Neuron (in vitro differentiated cells): ENCODE measurements around the gene RAD51B.

Source experiments
- H2AFZ ChIP-seq: one replicate; pipeline ENCODE4 v1.6.1; 2013; ENCODE audit warnings: low read depth, mild to moderate bottlenecking, inconsistent platforms, low read length, moderate library complexity
- H3K27me3 ChIP-seq: one replicate; pipeline ENCODE4 v1.6.1; 2013; ENCODE audit warnings: low read length; ENCODE audit not compliant: insufficient read depth
- H3K36me3 ChIP-seq: one replicate; pipeline ENCODE4 v1.6.1; 2013; ENCODE audit warnings: low read length; ENCODE audit not compliant: insufficient read depth
- H3K4me1 ChIP-seq: one replicate; pipeline ENCODE4 v1.6.1; 2013; ENCODE audit warnings: low read length; ENCODE audit not compliant: insufficient read depth
- H3K4me3 ChIP-seq: 2 replicates; pipeline ENCODE4 v1.5.1; 2013; ENCODE audit warnings: mild to moderate bottlenecking, low read length, moderate library complexity
- H3K9me3 ChIP-seq: one replicate; pipeline ENCODE4 v1.6.1; 2013; ENCODE audit warnings: low read length

The RAD51B gene

GRCh38 chr14:68131907-68132306 is 312.3 kb downstream of the RAD51B start:
- Histone ChIP-seq H3K36me3 (no peaks in the 10 kb centered on the region), H3K4me3 (no peak overlapping the region), H3K27me3 (no peaks in the 10 kb centered on the region), H2AFZ (no peak overlapping the region), H3K9me3 (peaks cover 3% of the 10 kb centered on the region), H3K4me1 (peaks cover 2% of the 10 kb centered on the region)

- H3K36me3 ChIP-seq, result no peaks in the 10 kb centered on the region
- H3K9me3 ChIP-seq, result peaks cover 3% of the 10 kb centered on the region
- peaks cover 9% of the 10 kb centered on the region for H3K4me1 ChIP-seq
- H3K27me3 ChIP-seq, result no peaks in the 10 kb centered on the region
- H2AFZ ChIP-seq, result no peak overlapping the region
- no peak overlapping the region for H3K4me3 ChIP-seq
Observed at GRCh38 chr14:68132563-68133121, 313.1 kb downstream of the RAD51B start.

- Histone ChIP-seq H3K4me3 (no peak overlapping the region), H2AFZ (no peak overlapping the region), H3K36me3 (no peaks in the 10 kb centered on the region), H3K9me3 (peaks cover 3% of the 10 kb centered on the region), H3K27me3 (no peaks in the 10 kb centered on the region), H3K4me1 (peaks cover 20% of the 10 kb centered on the region)
Observed at GRCh38 chr14:68133856-68134255, 314.3 kb downstream of the RAD51B start.

GRCh38 chr14:68135028-68135427 is 315.4 kb downstream of the RAD51B start:
- H3K9me3 ChIP-seq, result peaks cover 3% of the 10 kb centered on the region
- peaks cover 30% of the 10 kb centered on the region for H3K4me1 ChIP-seq
- no peak overlapping the region for H3K4me3 ChIP-seq
- no peak overlapping the region for H2AFZ ChIP-seq
- H3K36me3 ChIP-seq, result no peaks in the 10 kb centered on the region
- H3K27me3 ChIP-seq, result no peaks in the 10 kb centered on the region

GRCh38 chr14:68135566-68135965 is 316.0 kb downstream of the RAD51B start:
- no peak overlapping the region for H3K4me3 ChIP-seq
- H3K9me3 ChIP-seq, result peaks cover 3% of the 10 kb centered on the region
- H3K36me3 ChIP-seq, result no peaks in the 10 kb centered on the region
- H2AFZ ChIP-seq, result no peak overlapping the region
- H3K4me1 ChIP-seq, result peaks cover 36% of the 10 kb centered on the region
- H3K27me3 ChIP-seq, result no peaks in the 10 kb centered on the region

- Histone ChIP-seq H3K4me1 (peaks cover 36% of the 10 kb centered on the region), H2AFZ (peak overlapping the region; percentile 30), H3K27me3 (no peaks in the 10 kb centered on the region), H3K36me3 (no peaks in the 10 kb centered on the region), H3K4me3 (peak overlapping the region; percentile 6), H3K9me3 (peaks cover 3% of the 10 kb centered on the region)
Observed at GRCh38 chr14:68137704-68138619, 318.4 kb downstream of the RAD51B start.

- Histone ChIP-seq H3K4me1 (peaks cover 36% of the 10 kb centered on the region), H3K9me3 (no peaks in the 10 kb centered on the region), H2AFZ (no peak overlapping the region), H3K27me3 (no peaks in the 10 kb centered on the region), H3K4me3 (no peak overlapping the region), H3K36me3 (no peaks in the 10 kb centered on the region)
Observed at GRCh38 chr14:68139431-68140075, 320.0 kb downstream of the RAD51B start.

- H2AFZ ChIP-seq, result no peak overlapping the region
- H3K9me3 ChIP-seq, result no peaks in the 10 kb centered on the region
- no peak overlapping the region for H3K4me3 ChIP-seq
- peaks cover 36% of the 10 kb centered on the region for H3K4me1 ChIP-seq
- H3K36me3 ChIP-seq, result no peaks in the 10 kb centered on the region
- no peaks in the 10 kb centered on the region for H3K27me3 ChIP-seq
Observed at GRCh38 chr14:68140076-68140741, 320.6 kb downstream of the RAD51B start.

- no peaks in the 10 kb centered on the region for H3K36me3 ChIP-seq
- no peak overlapping the region for H2AFZ ChIP-seq
- no peaks in the 10 kb centered on the region for H3K9me3 ChIP-seq
- H3K4me3 ChIP-seq, result no peak overlapping the region
- H3K27me3 ChIP-seq, result no peaks in the 10 kb centered on the region
- H3K4me1 ChIP-seq, result peaks cover 36% of the 10 kb centered on the region
Observed at GRCh38 chr14:68140806-68141205, 321.2 kb downstream of the RAD51B start.

- H2AFZ ChIP-seq, result no peak overlapping the region
- H3K4me3 ChIP-seq, result no peak overlapping the region
- H3K4me1 ChIP-seq, result peaks cover 36% of the 10 kb centered on the region
- H3K27me3 ChIP-seq, result no peaks in the 10 kb centered on the region
- no peaks in the 10 kb centered on the region for H3K36me3 ChIP-seq
- H3K9me3 ChIP-seq, result no peaks in the 10 kb centered on the region
Observed at GRCh38 chr14:68141281-68142088, 321.9 kb downstream of the RAD51B start.

- Histone ChIP-seq H3K36me3 (no peaks in the 10 kb centered on the region), H3K9me3 (peaks cover 2% of the 10 kb centered on the region), H3K4me3 (no peak overlapping the region), H3K27me3 (no peaks in the 10 kb centered on the region), H2AFZ (no peak overlapping the region), H3K4me1 (peaks cover 21% of the 10 kb centered on the region)
Observed at GRCh38 chr14:68143341-68143841, 323.8 kb downstream of the RAD51B start.

GRCh38 chr14:68144051-68144681 is 324.6 kb downstream of the RAD51B start:
- no peaks in the 10 kb centered on the region for H3K36me3 ChIP-seq
- peaks cover 5% of the 10 kb centered on the region for H3K9me3 ChIP-seq
- H3K4me1 ChIP-seq, result peaks cover 13% of the 10 kb centered on the region
- H2AFZ ChIP-seq, result no peak overlapping the region
- H3K27me3 ChIP-seq, result no peaks in the 10 kb centered on the region
- H3K4me3 ChIP-seq, result no peak overlapping the region
